G401 (cell line): ENCODE results near the gene KAZN. TPM values are rescaled to one million over a fixed set of nuclear protein-coding genes. Genes with fewer than 3 reads are reported as not detected.
A peak's percentile ranks its signal among the peaks of the same experiment; 100 is the strongest.

Experiments used
- DNase-seq: peaks from one replicate; pipeline ENCODE4 v3.0.0-alpha.2; 2015; ENCODE audit warnings: low spot score
- in situ Hi-C: cut with HindIII; loops from 2 replicates; pipeline ENCODE4 v1.10.0; 2016; ENCODE audit warnings: low sequenced_read_pairs, mixed read lengths
- total RNA-seq: library from RNA; depleted of rRNA; stranded (reverse); fragments of >200 nt; shearing (Covaris generic); gene quantifications from 2 replicates; pipeline ENCODE4 v1.2.3, GENCODE V29; 2014

KAZN gene
- total RNA-seq, 1 experiment from 2014 or later: 9.8 TPM

- in situ Hi-C loops: no loop called here
- DNase-seq: peak; percentile 60
These were observed 326.2 kb downstream of the KAZN start for GRCh38 chr1:14924455-14925331.

GRCh38 chr1:14925336-14926136, 327.1 kb downstream of the KAZN start:
- peak; percentile 70 for DNase-seq
- in situ Hi-C loops: no loop called here

- in situ Hi-C loops: no loop called here
- DNase-seq: no peak
These were observed 327.7 kb downstream of the KAZN start for GRCh38 chr1:14926229-14926628.

- peak; percentile 88 for DNase-seq
- in situ Hi-C loops: no loop called here
These were observed 328.5 kb downstream of the KAZN start for GRCh38 chr1:14926818-14927575.

- DNase-seq: no peak
- in situ Hi-C loops: no loop called here
These were observed 329.9 kb downstream of the KAZN start for GRCh38 chr1:14928412-14928811.

- in situ Hi-C loops: no loop called here
- no peak for DNase-seq
These were observed 330.5 kb downstream of the KAZN start for GRCh38 chr1:14928886-14929546.

GRCh38 chr1:14929547-14930246, 331.2 kb downstream of the KAZN start:
- in situ Hi-C loops: no loop called here

GRCh38 chr1:14930247-14930965, 331.9 kb downstream of the KAZN start:
- in situ Hi-C loops: no loop called here
- peak; percentile 58 for DNase-seq

More at GRCh38 chr1:14929547-14930246, 331.2 kb downstream of the KAZN start:
- DNase-seq: peak; percentile 60

- DNase-seq: no peak
- in situ Hi-C loops: no loop called here
These were observed 333.7 kb downstream of the KAZN start for GRCh38 chr1:14932034-14932638.

GRCh38 chr1:14934867-14935266, 336.4 kb downstream of the KAZN start:
- no peak for DNase-seq
- in situ Hi-C loops: no loop called here

- DNase-seq: no peak
- in situ Hi-C loops: no loop called here
These were observed 338.3 kb downstream of the KAZN start for GRCh38 chr1:14936815-14937214.

- no peak for DNase-seq
- in situ Hi-C loops: no loop called here
These were observed 338.9 kb downstream of the KAZN start for GRCh38 chr1:14937288-14937949.

- DNase-seq: no peak
- in situ Hi-C loops: no loop called here
These were observed 341.2 kb downstream of the KAZN start for GRCh38 chr1:14939527-14940284.

GRCh38 chr1:14940285-14940870, 341.9 kb downstream of the KAZN start:
- in situ Hi-C loops: no loop called here
- no peak for DNase-seq

- in situ Hi-C loops: no loop called here
- no peak for DNase-seq
These were observed 343.4 kb downstream of the KAZN start for GRCh38 chr1:14941864-14942263.

- in situ Hi-C loops: no loop called here
These were observed 346.0 kb downstream of the KAZN start for GRCh38 chr1:14944471-14944985.

More at GRCh38 chr1:14944471-14944985, 346.0 kb downstream of the KAZN start:
- DNase-seq: no peak
